ENCODE measurements around the gene JAM2.
A peak's percentile ranks its signal among the peaks of the same experiment; 100 is the strongest.

JAM2 gene

DNA sequence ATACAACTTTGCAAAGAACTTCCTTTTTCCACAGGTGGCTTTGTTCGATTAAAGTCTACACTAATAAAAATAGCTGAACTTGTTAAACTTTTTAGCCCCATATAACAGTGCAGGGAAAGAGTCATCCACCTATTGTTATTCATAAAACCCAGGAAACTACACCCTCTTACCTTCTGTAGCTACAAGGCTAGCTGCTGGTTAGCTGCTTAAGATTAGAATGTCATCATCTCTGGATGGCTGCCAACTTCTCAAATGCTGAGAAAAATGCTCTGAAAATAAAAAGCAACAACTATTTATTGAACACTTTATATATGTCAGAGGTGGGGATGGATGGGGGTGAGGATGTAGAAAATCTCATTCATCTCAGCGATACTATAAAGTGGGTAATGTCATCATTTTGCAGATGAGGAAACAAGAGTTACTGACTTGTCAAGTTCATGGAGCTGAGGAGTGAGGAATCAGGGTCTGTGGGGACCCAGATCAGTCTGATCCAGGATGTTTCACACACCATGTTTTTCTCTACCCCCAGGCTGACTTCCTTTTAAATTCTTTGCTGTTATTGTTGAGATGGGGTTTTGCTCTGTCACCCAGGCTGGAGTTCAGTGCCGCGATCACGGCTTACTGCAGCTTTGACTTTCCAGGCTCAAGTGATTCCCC lies 78.6 kb downstream of the JAM2 start:
- no peak for DNase-seq (ENCODE audit: low spot score)

- no peak for DNase-seq (ENCODE audit: low spot score)
Measured at GRCh38 chr21:25721987-25722386, 82.9 kb downstream of the JAM2 start.

DNA sequence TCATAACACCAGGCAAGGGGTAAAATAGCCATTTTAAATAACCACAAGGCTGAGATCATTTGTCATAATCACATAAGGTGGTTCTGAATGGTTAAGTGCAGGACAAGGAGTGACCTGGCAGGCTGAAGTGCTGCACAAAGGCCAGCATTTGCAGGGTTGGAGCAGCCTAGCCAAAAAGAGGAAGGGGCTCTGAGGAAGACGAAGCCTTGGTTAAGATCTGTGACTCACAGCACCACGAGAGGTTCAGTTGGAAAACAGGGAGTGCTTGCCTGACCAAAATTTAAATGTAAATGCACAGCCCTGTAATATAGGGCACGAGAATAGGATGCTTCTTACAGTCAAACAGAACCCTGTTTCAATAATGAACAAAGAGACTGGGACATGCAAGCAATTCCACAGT lies 83.6 kb downstream of the JAM2 start:
- DNase-seq (ENCODE audit: low spot score), result no peak

DNA sequence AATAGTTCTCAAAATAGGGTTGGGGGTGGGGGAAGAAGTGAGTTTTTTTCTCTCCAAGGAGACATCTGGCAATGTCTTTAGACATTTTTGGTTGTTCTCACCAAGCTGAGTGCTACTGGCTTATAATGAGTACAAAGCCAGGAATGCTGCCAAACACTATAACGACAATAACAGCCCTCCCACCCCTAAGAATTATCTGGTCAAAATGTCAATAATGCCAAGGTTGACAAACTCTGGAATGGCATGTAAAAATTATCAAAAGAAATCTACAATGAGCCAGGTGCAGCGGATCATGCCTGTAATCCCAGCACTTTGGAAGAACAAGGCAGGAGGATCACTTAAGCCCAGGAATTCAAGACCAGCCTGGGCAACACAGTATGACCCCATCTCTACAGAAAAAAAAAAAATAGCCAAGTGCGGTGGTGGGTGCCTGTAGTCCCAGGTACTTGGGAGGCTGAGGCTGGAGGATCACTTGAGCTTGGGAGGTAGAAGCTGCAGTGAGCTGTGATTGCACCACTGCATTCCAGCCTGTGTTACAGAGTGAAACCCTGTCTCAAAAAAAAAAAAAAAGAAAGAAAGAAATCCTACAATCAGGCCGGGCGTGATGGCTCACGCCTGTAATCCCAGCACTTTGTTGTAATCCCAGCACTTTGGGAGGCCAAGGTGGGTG lies 93.2 kb downstream of the JAM2 start:
- DNase-seq (ENCODE audit: low spot score), result no peak

GRCh38 chr21:25733859-25734653 lies 95.0 kb downstream of the JAM2 start:
- peak; percentile 81 for DNase-seq (ENCODE audit: low spot score)

GRCh38 chr21:25734654-25734903 lies 95.5 kb downstream of the JAM2 start:
- no peak for DNase-seq (ENCODE audit: low spot score)

- DNase-seq (ENCODE audit: low spot score), result peak; percentile 98
Measured at GRCh38 chr21:25734904-25735645, 96.0 kb downstream of the JAM2 start, which contains the start of the genes ATP5PF and GABPA. TSS of gene ATP5PF (minus strand) at chr21:25734904. CDS start at chr21:25729794, 5,110 bp downstream. TSS of gene GABPA (plus strand) at chr21:25734972. CDS start at chr21:25741599, 6,627 bp downstream.

- DNase-seq (ENCODE audit: low spot score), result peak; percentile 87
Measured at GRCh38 chr21:25735646-25736597, 96.9 kb downstream of the JAM2 start.

- no peak for DNase-seq (ENCODE audit: low spot score)
Measured at GRCh38 chr21:25737421-25737820, 98.4 kb downstream of the JAM2 start.

- no peak for DNase-seq (ENCODE audit: low spot score)
Measured at GRCh38 chr21:25742900-25743299, 103.8 kb downstream of the JAM2 start.

GRCh38 chr21:25744854-25745253 lies 105.8 kb downstream of the JAM2 start:
- DNase-seq (ENCODE audit: low spot score), result no peak

DNA sequence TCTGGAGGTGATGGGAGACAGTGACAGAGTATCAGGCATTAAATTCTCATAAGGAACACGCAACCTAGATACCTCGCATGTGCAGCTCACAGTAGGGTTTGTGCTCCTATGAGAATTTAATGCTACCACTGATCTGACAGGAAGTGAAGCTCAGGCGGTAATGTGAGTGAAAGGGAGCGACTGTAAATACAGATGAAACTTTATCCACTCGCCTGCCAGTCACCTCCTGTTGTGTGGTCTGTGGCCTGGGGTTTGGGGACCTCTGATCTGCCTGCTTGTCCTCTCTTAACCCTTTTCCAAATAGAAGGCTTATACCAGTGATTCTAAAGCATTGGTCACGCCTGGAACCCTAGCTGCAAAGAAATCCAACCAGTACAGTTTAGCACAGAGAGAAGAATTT lies 111.0 kb downstream of the JAM2 start:
- no peak for DNase-seq (ENCODE audit: low spot score)

GRCh38 chr21:25752416-25752815 lies 113.4 kb downstream of the JAM2 start:
- no peak for DNase-seq (ENCODE audit: low spot score)

- DNase-seq (ENCODE audit: low spot score), result no peak
Measured at GRCh38 chr21:25756190-25756932, 117.3 kb downstream of the JAM2 start.

DNA sequence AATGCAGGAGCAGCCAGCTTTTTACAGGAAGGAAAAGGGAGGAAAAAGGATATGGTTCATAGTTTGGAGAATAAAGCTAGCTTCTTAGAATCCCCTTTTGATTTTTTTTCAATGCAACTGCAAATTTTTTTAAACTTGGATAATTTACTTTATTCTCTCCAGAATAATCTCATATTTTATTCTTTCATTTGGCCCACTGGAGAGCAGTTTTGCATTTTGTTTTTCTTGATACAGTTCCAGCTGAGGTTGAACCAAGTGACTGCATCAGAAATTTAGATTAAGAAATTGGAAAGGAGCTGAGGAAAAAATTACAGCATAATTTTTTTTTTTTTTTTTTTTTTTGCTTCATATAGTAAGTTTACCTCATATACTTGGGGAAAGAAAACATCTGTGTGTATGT lies 118.5 kb downstream of the JAM2 start:
- no peak for DNase-seq (ENCODE audit: low spot score)

DNA sequence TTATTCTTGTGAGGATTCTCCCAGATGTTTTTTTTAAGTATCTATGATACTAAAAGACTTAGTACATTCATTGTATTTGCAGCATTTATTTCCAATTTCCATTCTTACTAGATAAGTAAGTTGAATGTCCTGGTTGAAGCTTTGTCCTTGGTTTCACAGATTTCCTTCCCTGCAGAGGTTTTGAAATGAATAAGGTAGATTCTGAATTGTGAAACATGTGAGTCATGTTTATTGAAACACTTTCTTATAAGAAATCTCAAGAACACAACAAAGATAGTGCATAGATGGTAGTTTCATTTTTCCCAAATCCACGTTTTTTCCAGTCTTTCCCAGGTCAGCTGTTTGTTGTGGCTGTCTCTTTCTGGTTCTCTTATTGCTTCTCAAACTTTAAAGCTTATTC lies 120.5 kb downstream of the JAM2 start:
- no peak for DNase-seq (ENCODE audit: low spot score)

GRCh38 chr21:25760061-25760460 lies 121.0 kb downstream of the JAM2 start:
- no peak for DNase-seq (ENCODE audit: low spot score)

GRCh38 chr21:25760677-25761076 lies 121.6 kb downstream of the JAM2 start:
- DNase-seq (ENCODE audit: low spot score), result no peak

GRCh38 chr21:25764065-25764464 lies 125.0 kb downstream of the JAM2 start:
- no peak for DNase-seq (ENCODE audit: low spot score)

All from RKO (cell line).